ENCODE measurements around the gene NOP53. TPM values are rescaled to one million over a fixed set of nuclear protein-coding genes. Genes with fewer than 3 reads are reported as not detected.

NOP53 gene
- total and polyA plus RNA-seq, 4 donors: 146 to 498 (median 193) TPM

- ATAC-seq (ENCODE audit: insufficient read depth, low FRiP score) (peak; percentile 81), DNase-seq (peak; percentile 79 to 83 (median 80))
- peaks cover 0 to 51% (median 16%) of the 10 kb centered on the region in 4 donors for H3K36me3 ChIP-seq (ENCODE audit: control insufficient read depth in 4 of 4, insufficient read depth in 4 of 4, low read length in 4 of 4)
- H3K4me1 ChIP-seq (ENCODE audit: control insufficient read depth in 5 of 5, insufficient read depth in 5 of 5, low read length in 5 of 5): no peaks in the 10 kb centered on the region
- no peaks in the 10 kb centered on the region for H3K9me3 ChIP-seq (ENCODE audit: control insufficient read depth in 4 of 4, insufficient read depth in 3 of 4, low read length in 3 of 4)
- 48 to 55% methylated on average over 19 to 21 of the region's 21 CpGs for WGBS, 2 donors
- H3K9ac ChIP-seq (ENCODE audit: insufficient read depth in 1 of 2, low read length in 2 of 2): no peak overlapping the region
- H3K27ac ChIP-seq (ENCODE audit: low read depth in 1 of 2, low read length in 1 of 2): peak overlapping the region in 1 of 2 donors; percentile 46
- no peak overlapping the region for H3K4me3 ChIP-seq
- no peaks in the 10 kb centered on the region for H3K27me3 ChIP-seq (ENCODE audit: control insufficient read depth in 3 of 3, insufficient read depth in 3 of 3, low read length in 2 of 3)
- TF ChIP-seq CTCF (IDR thresholded peaks at IDR 0.05; ENCODE audit: control extremely low read depth, extremely low read depth): peak; percentile 91
These were observed 47.3 kb upstream of the NOP53 start for GRCh38 chr19:47697863-47698609.

- Histone ChIP-seq H3K27ac (ENCODE audit: low read depth in 1 of 2, low read length in 1 of 2) (no peak overlapping the region), H3K27me3 (ENCODE audit: control insufficient read depth in 3 of 3, insufficient read depth in 3 of 3, low read length in 2 of 3) (no peaks in the 10 kb centered on the region), H3K4me3 (no peak overlapping the region), H3K36me3 (ENCODE audit: control insufficient read depth in 4 of 4, insufficient read depth in 4 of 4, low read length in 4 of 4) (peaks cover 0 to 46% (median 17%) of the 10 kb centered on the region in 4 donors), H3K9ac (ENCODE audit: insufficient read depth in 1 of 2, low read length in 2 of 2) (no peak overlapping the region), H3K4me1 (ENCODE audit: control insufficient read depth in 5 of 5, insufficient read depth in 5 of 5, low read length in 5 of 5) (no peaks in the 10 kb centered on the region), H3K9me3 (ENCODE audit: control insufficient read depth in 4 of 4, insufficient read depth in 3 of 4, low read length in 3 of 4) (no peaks in the 10 kb centered on the region)
- 91 to 96% methylated on average over 42 to 46 of the region's 46 CpGs for WGBS, 2 donors
- ATAC-seq (ENCODE audit: insufficient read depth, low FRiP score): no peak
- TF ChIP-seq CTCF (IDR thresholded peaks at IDR 0.05; ENCODE audit: control extremely low read depth, extremely low read depth): no peak
- DNase-seq: no peak
These were observed 46.6 kb upstream of the NOP53 start for GRCh38 chr19:47698631-47699359.

GRCh38 chr19:47699360-47699917 is 45.9 kb upstream of the NOP53 start:
- no peaks in the 10 kb centered on the region for H3K9me3 ChIP-seq (ENCODE audit: control insufficient read depth in 4 of 4, insufficient read depth in 3 of 4, low read length in 3 of 4)
- no peaks in the 10 kb centered on the region for H3K4me1 ChIP-seq (ENCODE audit: control insufficient read depth in 5 of 5, insufficient read depth in 5 of 5, low read length in 5 of 5)
- DNase-seq (peak in 2 of 3 donors; percentile 14 to 28), ATAC-seq (ENCODE audit: insufficient read depth, low FRiP score) (no peak)
- no peak overlapping the region for H3K4me3 ChIP-seq
- TF ChIP-seq CTCF (IDR thresholded peaks at IDR 0.05; ENCODE audit: control extremely low read depth, extremely low read depth): no peak
- whole genome bisulfite sequencing, 2 donors: 74 to 85% methylated on average over 8 to 9 of the region's 9 CpGs
- peaks cover 0 to 44% (median 19%) of the 10 kb centered on the region in 4 donors for H3K36me3 ChIP-seq (ENCODE audit: control insufficient read depth in 4 of 4, insufficient read depth in 4 of 4, low read length in 4 of 4)
- no peaks in the 10 kb centered on the region for H3K27me3 ChIP-seq (ENCODE audit: control insufficient read depth in 3 of 3, insufficient read depth in 3 of 3, low read length in 2 of 3)
- H3K9ac ChIP-seq (ENCODE audit: insufficient read depth in 1 of 2, low read length in 2 of 2): no peak overlapping the region
- H3K27ac ChIP-seq (ENCODE audit: low read depth in 1 of 2, low read length in 1 of 2): no peak overlapping the region

Measured in lung (tissue), 12 donors.